Mucosa of descending colon (tissue), 3 donors: ENCODE data around the gene SHLD1. TPM values are rescaled to one million over a fixed set of nuclear protein-coding genes. Genes with fewer than 3 reads are reported as not detected.

Experiments
- ATAC-seq: fragments of 200-7000 bp; cut with Tn5 transposase; one replicate; pipeline ENCODE4 v1.9.1; 2020; ENCODE audit warnings: mild to moderate bottlenecking, moderate library complexity
- DNase-seq, 3 donors: peaks; one replicate each; pipeline ENCODE4 v3.0.0-alpha.2; 2020
- H3K36me3 ChIP-seq: fragments of 200-600 bp; one replicate; pipeline ENCODE4 v1.8.0; 2021; ENCODE audit warnings: low read depth, mild to moderate bottlenecking
- H3K4me1 ChIP-seq: fragments of 200-600 bp; one replicate; pipeline ENCODE4 v1.8.0; 2021; ENCODE audit warnings: low read depth, mild to moderate bottlenecking
- H3K4me3 ChIP-seq: fragments of 200-600 bp; one replicate; pipeline ENCODE4 v1.8.0; 2021; ENCODE audit warnings: mild to moderate bottlenecking
- H3K9me3 ChIP-seq: fragments of 200-600 bp; one replicate; pipeline ENCODE4 v1.8.0; 2021; ENCODE audit warnings: mild to moderate bottlenecking
- intact Hi-C, 2 donors: fragments of 100-400 bp; cut with DNase I in 1 of 2; cut with micrococcal nuclease in 1 of 2; formaldehyde crosslinking; loops; one replicate each; pipeline versions ENCODE4 v1.11.0 to v1.11.1; 2022; cut with DNase I, micrococcal nuclease
- total RNA-seq, 3 donors: library from RNA; stranded (reverse); fragmentation: NEBNext Ultra II Directional in 2 of 3; extraction: Animal tissue kit (Norgen Biotek cat#: 25700) in 2 of 3; gene quantifications; one replicate each; pipeline versions ENCODE4 v1.2.1 to v1.2.4, GENCODE V29; 2021 to 2023
- TF ChIP-seq, protein P1 (sequence below): fragments of 200-600 bp; IDR thresholded peaks from one replicate; pipeline ENCODE4 v1.8.0; 2022; ENCODE audit warnings: antibody characterized with exemption, mild to moderate bottlenecking
- donor health status: DM: no; HTN: no; CAD: no; lungs with moderate emphysema.
- donor health status: DM: no; HTN: no; CAD: no.
- donor health status: DM: no; HTN: yes; CAD: no.

Gene SHLD1
- total RNA-seq, 3 donors from 2014 or later = 7.5 to 8.3 (median 8.0) TPM

DNA sequence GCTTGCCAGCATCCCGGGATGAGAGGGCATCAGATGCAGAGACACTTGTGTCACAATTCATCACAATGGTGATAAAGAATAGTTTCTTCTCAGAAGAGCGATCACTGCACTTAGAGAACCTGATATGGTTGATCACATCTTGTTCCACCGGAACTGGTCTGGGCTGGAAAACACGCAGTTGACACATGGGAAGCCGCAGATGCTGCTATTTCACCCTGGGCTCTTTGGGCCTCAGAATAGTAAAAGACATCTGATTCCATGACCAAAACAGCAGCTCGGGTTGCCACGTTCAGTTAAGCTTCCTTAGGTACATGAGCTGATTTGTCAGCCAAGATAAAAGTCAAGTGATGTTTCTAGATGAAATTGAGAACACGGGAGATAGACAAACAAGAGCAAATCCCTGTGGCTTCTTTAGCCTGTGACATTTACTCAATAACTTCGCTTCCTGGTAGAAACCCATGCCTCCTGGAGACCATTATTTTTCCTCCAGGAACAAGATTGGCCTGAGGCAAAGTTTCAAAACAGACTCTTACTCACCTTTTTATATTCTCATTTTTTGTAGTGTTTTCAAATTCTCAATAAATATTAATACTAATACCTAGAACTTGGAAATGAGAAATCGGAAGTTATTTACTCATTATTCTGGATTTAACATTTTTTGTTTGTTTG lies 140.7 kb downstream of the SHLD1 start:
- Histone ChIP-seq H3K4me3 (no peak overlapping the region), H3K36me3 (no peaks in the 10 kb centered on the region), H3K9me3 (no peaks in the 10 kb centered on the region), H3K4me1 (no peaks in the 10 kb centered on the region)
- TF ChIP-seq, protein P1, sequence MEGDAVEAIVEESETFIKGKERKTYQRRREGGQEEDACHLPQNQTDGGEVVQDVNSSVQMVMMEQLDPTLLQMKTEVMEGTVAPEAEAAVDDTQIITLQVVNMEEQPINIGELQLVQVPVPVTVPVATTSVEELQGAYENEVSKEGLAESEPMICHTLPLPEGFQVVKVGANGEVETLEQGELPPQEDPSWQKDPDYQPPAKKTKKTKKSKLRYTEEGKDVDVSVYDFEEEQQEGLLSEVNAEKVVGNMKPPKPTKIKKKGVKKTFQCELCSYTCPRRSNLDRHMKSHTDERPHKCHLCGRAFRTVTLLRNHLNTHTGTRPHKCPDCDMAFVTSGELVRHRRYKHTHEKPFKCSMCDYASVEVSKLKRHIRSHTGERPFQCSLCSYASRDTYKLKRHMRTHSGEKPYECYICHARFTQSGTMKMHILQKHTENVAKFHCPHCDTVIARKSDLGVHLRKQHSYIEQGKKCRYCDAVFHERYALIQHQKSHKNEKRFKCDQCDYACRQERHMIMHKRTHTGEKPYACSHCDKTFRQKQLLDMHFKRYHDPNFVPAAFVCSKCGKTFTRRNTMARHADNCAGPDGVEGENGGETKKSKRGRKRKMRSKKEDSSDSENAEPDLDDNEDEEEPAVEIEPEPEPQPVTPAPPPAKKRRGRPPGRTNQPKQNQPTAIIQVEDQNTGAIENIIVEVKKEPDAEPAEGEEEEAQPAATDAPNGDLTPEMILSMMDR = no peak
- DNase-seq (no peak), ATAC-seq (no peak)
- intact Hi-C loops = no loop called here

DNA sequence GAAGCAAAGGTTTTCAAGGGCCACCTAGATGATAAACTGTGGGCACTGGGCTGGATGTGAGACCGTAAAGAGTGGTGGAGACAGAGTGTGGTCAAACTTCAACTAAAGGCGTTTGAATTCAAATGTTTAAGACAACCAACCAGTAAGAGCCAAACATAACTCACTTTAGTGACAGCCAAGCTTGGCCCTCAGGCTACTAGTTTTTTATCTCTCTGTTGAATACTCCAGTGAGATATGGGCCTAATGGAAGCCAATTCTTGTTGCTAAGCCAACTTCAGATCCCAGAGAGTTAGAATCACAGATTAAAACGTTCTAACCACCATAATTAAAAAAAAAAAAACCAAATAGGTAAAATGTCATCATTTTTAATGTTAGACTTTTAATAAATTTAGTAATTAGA lies 142.9 kb downstream of the SHLD1 start:
- TF ChIP-seq, protein P1 = no peak
- intact Hi-C loops = no loop called here
- no peak overlapping the region for H3K4me3 ChIP-seq
- DNase-seq = no peak
- no peaks in the 10 kb centered on the region for H3K4me1 ChIP-seq
- no peaks in the 10 kb centered on the region for H3K36me3 ChIP-seq
- H3K9me3 ChIP-seq = no peaks in the 10 kb centered on the region
- no peak for ATAC-seq

DNA sequence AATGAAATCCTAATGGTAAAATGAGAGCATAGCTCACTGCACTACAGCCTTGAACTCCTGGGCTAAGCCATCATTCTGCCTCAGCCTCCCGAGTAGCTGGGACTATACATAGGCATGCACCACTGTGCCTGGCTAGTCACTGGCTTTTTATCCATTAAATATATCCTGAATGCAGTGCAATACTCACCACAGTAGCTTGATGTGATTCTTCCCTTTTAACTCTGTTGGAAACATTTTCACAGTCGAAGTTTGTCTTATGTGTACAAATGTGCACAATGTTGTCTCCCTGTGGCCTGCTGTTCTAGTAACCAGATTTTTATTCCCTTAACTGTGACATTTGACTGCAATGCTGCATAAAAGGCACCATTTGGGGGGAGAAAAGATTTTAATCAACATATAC lies 143.4 kb downstream of the SHLD1 start:
- Histone ChIP-seq H3K36me3 (no peaks in the 10 kb centered on the region), H3K4me3 (no peak overlapping the region), H3K4me1 (no peaks in the 10 kb centered on the region), H3K9me3 (no peaks in the 10 kb centered on the region)
- ATAC-seq (no peak), DNase-seq (no peak)
- TF ChIP-seq, protein P1 = no peak
- intact Hi-C loops = no loop called here

DNA sequence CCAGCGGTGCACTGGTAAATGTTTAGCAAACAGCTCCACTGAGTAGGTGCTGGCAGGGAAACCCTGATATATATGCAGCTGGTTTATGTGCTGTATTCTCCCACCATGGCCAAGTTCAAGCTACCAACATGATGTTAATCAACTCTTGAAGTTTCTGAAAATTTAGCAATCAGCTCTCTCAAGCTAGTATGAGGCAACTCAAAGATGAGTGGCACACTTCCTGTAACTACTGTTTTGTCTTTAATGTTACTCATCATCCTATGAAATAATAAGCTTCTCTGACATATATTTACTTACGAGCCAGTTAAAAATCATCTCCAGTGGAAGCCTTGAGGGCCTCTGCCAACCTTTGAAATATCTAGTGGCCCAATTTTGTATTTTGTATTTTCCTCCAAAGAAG lies 145.4 kb downstream of the SHLD1 start:
- intact Hi-C loops = no loop called here
- TF ChIP-seq, protein P1 = no peak
- H3K4me1 ChIP-seq = no peaks in the 10 kb centered on the region
- no peak overlapping the region for H3K4me3 ChIP-seq
- H3K36me3 ChIP-seq = no peaks in the 10 kb centered on the region
- DNase-seq (no peak), ATAC-seq (no peak)
- H3K9me3 ChIP-seq = no peaks in the 10 kb centered on the region

DNA sequence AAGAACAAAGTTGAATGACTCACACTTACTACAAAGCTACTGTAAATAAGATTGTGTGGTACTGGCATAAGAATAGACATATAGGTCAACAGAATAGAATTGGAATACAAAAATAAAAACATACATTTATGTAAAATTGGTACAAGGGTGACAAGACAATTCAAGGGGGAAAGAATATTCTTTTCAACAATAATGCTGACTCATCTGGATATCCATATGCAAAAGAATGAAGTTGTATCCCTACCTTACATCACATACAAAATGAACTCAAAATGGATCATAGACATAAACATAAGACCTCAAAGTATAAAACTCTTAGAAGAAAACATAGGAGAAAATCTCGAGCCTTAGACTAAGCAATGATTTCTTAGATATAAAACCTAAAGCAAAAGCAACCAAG lies 149.2 kb downstream of the SHLD1 start:
- no peak for ATAC-seq
- H3K36me3 ChIP-seq = no peaks in the 10 kb centered on the region
- intact Hi-C loops = no loop called here
- H3K4me3 ChIP-seq = no peak overlapping the region
- TF ChIP-seq, protein P1 = no peak
- H3K9me3 ChIP-seq = no peaks in the 10 kb centered on the region
- no peaks in the 10 kb centered on the region for H3K4me1 ChIP-seq
- no peak for DNase-seq

DNA sequence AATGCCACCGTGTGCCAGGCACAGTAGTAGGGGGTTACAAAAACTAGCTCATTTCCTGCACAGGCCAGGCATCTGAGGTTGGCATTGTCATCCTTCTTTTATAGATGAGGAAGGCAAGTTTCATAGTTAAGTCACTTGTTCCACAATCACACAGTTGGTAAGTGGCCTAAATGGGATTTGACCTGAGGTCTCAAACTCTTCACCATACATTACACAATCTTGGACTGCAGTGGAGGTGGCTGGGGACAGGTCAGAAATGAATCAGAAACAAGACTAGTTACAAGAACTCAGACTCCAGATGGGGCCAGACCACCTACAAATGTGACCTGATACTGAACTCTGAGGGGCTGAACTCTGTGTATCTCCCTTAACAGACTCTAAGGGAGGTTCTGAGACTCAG lies 150.7 kb downstream of the SHLD1 start:
- no peak for DNase-seq
- ATAC-seq = no peak
- TF ChIP-seq, protein P1 = no peak
- intact Hi-C loops = no loop called here
- H3K36me3 ChIP-seq = no peaks in the 10 kb centered on the region
- no peaks in the 10 kb centered on the region for H3K4me1 ChIP-seq
- no peaks in the 10 kb centered on the region for H3K9me3 ChIP-seq
- H3K4me3 ChIP-seq = no peak overlapping the region
